HepG2 (cell line): Measurements from ENCODE around the gene ERMARD. TPM values are rescaled to one million over a fixed set of nuclear protein-coding genes. Genes with fewer than 3 reads are reported as not detected.

Experiments used
- MAFK ChIP-seq, 2 experiments: IDR thresholded peaks in 1 of 2; conservative IDR thresholded peaks in 1 of 2; 2 replicates each; pipeline ENCODE4 v1.6.1; 2011; ENCODE audit warnings: improper control_type of control experiment in 2 of 2, low read length in 2 of 2
- PHB2 ChIP-seq: fragments of 450-650 bp; IDR thresholded peaks from 2 replicates; pipeline ENCODE4 v1.6.1; 2018; ENCODE audit not compliant: partially characterized antibody
- THAP11 ChIP-seq: IDR thresholded peaks from 2 replicates; pipeline ENCODE4 v1.6.1; 2016; ENCODE audit warnings: missing biosample characterization, missing genetic modification reagents
- ZFP41 ChIP-seq: sonication (generic); formaldehyde crosslinking; IDR thresholded peaks from 2 replicates; pipeline ENCODE4 v1.4.0; 2020; ENCODE audit warnings: mild to moderate bottlenecking, missing genetic modification reagents, borderline replicate concordance
- ZNF510 ChIP-seq: sonication (generic); formaldehyde crosslinking; IDR thresholded peaks from 2 replicates; pipeline ENCODE4 v1.4.0; 2020; ENCODE audit warnings: low read depth, mild to moderate bottlenecking, missing genetic modification reagents
- polyA plus RNA-seq, 8 experiments: library from polyadenylated mRNA; depleted of rRNA in 3 of 8; stranded (reverse) in 7 of 8; unstranded in 1 of 8; fragments of >200 nt; fragmentation: Illumina TruSeq in 4 of 8; extraction: Trizol in 4 of 8; gene quantifications; 2 replicates each; pipeline versions ENCODE4 v1.2.1 to v1.2.3, GENCODE V29; 2011 to 2016; ENCODE audit warnings: low read depth in 4 of 8, missing spikeins in 1 of 8, mixed read lengths in 1 of 8; ENCODE audit not compliant: insufficient read depth in 1 of 8
- total RNA-seq, 5 experiments: library from RNA; depleted of rRNA; stranded (reverse); fragments of >200 nt; fragmentation: Illumina TruSeq; extraction: Trizol; gene quantifications; 2 replicates each; pipeline ENCODE4 v1.2.3, GENCODE V29; 2016; ENCODE audit warnings: low read depth in 1 of 5
- TF ChIP-seq, protein P1 (sequence below): sonication (generic); formaldehyde crosslinking; IDR thresholded peaks from 2 replicates; pipeline ENCODE4 v1.5.1; 2020; ENCODE audit warnings: mild to moderate bottlenecking, missing genetic modification reagents, moderate library complexity
- TF ChIP-seq, protein P2 (sequence below): fragments of 450-650 bp; IDR thresholded peaks from 2 replicates; pipeline ENCODE4 v1.6.1; 2016
- TF ChIP-seq, protein P3 (sequence below): sonication (generic); formaldehyde crosslinking; IDR thresholded peaks from 2 replicates; pipeline ENCODE4 v1.4.0; 2020; ENCODE audit warnings: mild to moderate bottlenecking, missing genetic modification reagents
- TF ChIP-seq, protein P4 (sequence below), 2 experiments: fragments of 450-650 bp in 1 of 2; sonication (generic) in 1 of 2; formaldehyde crosslinking in 1 of 2; IDR thresholded peaks; 2 replicates each; pipeline versions ENCODE4 v1.6.1 to v1.8.0; 2016 to 2022; ENCODE audit warnings: antibody characterized with exemption in 1 of 2, mild to moderate bottlenecking in 1 of 2, missing genetic modification reagents in 1 of 2

Gene ERMARD
- total and polyA plus RNA-seq, 2 of the 13 experiments (the other 11 are each of a cell fraction or from before 2014, with no cell fraction given), result 8.8 to 10.7 TPM

DNA sequence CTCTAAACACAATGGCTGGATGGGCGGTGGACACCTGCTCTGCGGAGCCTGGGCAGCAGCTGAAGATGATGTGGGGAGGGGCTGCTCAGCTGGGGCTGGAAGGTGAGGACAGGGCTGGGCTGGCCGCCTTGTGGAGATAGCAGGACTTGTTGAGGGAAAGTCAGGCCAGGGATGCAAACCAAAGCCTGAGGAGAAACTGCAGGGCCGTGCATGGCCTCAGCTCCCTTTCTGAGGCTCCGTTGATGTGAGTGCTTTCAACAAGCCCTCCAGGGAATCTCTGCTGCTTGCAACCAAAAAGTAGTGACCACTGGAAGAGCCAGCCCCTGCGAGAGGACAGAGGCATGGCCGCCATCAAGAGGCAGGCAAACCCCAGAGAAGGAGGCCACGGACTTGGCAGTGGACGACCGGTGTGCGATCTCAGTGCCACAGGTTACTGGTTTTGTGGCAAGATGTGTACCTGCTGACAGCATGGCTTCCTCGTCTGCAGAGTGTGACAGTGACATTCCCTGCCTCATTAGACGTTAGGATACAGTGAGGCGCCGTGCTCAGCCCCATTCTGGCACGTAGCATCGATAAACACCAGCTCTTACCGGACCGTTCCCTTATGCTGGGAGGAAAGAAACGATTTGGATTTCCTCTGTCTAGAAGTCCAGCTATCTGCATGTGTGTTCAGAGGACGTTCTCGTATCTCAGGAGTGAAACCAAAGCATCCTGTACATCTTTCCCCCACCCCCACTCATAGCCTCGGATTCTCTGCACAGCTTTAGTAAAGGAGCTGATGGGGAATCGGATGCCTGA is 37.9 kb downstream of the ERMARD start (continued):
- TF ChIP-seq, protein P1, sequence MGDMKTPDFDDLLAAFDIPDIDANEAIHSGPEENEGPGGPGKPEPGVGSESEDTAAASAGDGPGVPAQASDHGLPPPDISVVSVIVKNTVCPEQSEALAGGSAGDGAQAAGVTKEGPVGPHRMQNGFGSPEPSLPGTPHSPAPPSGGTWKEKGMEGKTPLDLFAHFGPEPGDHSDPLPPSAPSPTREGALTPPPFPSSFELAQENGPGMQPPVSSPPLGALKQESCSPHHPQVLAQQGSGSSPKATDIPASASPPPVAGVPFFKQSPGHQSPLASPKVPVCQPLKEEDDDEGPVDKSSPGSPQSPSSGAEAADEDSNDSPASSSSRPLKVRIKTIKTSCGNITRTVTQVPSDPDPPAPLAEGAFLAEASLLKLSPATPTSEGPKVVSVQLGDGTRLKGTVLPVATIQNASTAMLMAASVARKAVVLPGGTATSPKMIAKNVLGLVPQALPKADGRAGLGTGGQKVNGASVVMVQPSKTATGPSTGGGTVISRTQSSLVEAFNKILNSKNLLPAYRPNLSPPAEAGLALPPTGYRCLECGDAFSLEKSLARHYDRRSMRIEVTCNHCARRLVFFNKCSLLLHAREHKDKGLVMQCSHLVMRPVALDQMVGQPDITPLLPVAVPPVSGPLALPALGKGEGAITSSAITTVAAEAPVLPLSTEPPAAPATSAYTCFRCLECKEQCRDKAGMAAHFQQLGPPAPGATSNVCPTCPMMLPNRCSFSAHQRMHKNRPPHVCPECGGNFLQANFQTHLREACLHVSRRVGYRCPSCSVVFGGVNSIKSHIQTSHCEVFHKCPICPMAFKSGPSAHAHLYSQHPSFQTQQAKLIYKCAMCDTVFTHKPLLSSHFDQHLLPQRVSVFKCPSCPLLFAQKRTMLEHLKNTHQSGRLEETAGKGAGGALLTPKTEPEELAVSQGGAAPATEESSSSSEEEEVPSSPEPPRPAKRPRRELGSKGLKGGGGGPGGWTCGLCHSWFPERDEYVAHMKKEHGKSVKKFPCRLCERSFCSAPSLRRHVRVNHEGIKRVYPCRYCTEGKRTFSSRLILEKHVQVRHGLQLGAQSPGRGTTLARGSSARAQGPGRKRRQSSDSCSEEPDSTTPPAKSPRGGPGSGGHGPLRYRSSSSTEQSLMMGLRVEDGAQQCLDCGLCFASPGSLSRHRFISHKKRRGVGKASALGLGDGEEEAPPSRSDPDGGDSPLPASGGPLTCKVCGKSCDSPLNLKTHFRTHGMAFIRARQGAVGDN (CRISPR knock-in tag), result peak; percentile 6
- no peak for TF ChIP-seq THAP11 (CRISPR knock-in tag)
- 0 out of 2 replicates have a peak, but pooled peaks have one; percentile 20 for TF ChIP-seq ZFP41 (CRISPR knock-in tag)
- no peak for TF ChIP-seq PHB2
- TF ChIP-seq ZNF510 (CRISPR knock-in tag), result peak; percentile 36; the same call in 1 of the 2 replicates
- TF ChIP-seq MAFK (conservative IDR thresholded peaks at IDR 0.05 in 1 of 2, IDR thresholded peaks at IDR 0.05 in 1 of 2; ENCODE audit: low read length in 2 of 2), result no peak
- TF ChIP-seq, protein P2, sequence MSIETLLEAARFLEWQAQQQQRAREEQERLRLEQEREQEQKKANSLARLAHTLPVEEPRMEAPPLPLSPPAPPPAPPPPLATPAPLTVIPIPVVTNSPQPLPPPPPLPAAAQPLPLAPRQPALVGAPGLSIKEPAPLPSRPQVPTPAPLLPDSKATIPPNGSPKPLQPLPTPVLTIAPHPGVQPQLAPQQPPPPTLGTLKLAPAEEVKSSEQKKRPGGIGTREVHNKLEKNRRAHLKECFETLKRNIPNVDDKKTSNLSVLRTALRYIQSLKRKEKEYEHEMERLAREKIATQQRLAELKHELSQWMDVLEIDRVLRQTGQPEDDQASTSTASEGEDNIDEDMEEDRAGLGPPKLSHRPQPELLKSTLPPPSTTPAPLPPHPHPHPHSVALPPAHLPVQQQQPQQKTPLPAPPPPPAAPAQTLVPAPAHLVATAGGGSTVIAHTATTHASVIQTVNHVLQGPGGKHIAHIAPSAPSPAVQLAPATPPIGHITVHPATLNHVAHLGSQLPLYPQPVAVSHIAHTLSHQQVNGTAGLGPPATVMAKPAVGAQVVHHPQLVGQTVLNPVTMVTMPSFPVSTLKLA, result no peak
- TF ChIP-seq, protein P3, sequence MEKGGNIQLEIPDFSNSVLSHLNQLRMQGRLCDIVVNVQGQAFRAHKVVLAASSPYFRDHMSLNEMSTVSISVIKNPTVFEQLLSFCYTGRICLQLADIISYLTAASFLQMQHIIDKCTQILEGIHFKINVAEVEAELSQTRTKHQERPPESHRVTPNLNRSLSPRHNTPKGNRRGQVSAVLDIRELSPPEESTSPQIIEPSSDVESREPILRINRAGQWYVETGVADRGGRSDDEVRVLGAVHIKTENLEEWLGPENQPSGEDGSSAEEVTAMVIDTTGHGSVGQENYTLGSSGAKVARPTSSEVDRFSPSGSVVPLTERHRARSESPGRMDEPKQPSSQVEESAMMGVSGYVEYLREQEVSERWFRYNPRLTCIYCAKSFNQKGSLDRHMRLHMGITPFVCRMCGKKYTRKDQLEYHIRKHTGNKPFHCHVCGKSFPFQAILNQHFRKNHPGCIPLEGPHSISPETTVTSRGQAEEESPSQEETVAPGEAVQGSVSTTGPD (CRISPR knock-in tag), result no peak
- TF ChIP-seq, protein P4, sequence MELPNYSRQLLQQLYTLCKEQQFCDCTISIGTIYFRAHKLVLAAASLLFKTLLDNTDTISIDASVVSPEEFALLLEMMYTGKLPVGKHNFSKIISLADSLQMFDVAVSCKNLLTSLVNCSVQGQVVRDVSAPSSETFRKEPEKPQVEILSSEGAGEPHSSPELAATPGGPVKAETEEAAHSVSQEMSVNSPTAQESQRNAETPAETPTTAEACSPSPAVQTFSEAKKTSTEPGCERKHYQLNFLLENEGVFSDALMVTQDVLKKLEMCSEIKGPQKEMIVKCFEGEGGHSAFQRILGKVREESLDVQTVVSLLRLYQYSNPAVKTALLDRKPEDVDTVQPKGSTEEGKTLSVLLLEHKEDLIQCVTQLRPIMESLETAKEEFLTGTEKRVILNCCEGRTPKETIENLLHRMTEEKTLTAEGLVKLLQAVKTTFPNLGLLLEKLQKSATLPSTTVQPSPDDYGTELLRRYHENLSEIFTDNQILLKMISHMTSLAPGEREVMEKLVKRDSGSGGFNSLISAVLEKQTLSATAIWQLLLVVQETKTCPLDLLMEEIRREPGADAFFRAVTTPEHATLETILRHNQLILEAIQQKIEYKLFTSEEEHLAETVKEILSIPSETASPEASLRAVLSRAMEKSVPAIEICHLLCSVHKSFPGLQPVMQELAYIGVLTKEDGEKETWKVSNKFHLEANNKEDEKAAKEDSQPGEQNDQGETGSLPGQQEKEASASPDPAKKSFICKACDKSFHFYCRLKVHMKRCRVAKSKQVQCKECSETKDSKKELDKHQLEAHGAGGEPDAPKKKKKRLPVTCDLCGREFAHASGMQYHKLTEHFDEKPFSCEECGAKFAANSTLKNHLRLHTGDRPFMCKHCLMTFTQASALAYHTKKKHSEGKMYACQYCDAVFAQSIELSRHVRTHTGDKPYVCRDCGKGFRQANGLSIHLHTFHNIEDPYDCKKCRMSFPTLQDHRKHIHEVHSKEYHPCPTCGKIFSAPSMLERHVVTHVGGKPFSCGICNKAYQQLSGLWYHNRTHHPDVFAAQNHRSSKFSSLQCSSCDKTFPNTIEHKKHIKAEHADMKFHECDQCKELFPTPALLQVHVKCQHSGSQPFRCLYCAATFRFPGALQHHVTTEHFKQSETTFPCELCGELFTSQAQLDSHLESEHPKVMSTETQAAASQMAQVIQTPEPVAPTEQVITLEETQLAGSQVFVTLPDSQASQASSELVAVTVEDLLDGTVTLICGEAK (IDR thresholded peaks at IDR 0.05), result no peak
- TF ChIP-seq, protein P4 (CRISPR knock-in tag; IDR thresholded peaks at IDR 0.05), result peak; percentile 30; the same call in 1 of the 2 replicates
